Fibroblast of skin of right quadriceps (primary cell): ENCODE data around the gene USP1.

ENCODE experiments used
- DNase-seq: peaks from one replicate; pipeline ENCODE4 v3.0.0-alpha.2; 2013

Gene USP1

DNA sequence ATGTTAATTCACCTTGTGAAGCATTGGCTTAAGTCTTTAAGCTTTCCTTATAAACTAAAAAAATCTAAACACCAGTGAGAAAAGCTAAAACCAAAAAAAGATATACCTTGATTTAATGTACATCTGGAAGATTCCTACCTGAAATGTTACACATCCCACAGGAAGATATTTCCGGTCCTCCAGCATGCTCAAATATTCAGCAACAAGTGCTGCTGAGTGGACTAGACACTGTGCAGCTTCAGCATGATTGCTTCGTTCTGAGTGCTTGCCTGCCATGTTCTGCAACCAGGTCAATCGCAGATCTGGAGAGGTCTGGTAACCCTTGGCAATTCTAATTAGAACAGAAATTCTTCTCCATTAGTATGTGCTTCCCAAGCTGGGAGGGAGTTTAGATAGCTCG is 57.3 kb downstream of the USP1 start:
- no peak for DNase-seq

DNA sequence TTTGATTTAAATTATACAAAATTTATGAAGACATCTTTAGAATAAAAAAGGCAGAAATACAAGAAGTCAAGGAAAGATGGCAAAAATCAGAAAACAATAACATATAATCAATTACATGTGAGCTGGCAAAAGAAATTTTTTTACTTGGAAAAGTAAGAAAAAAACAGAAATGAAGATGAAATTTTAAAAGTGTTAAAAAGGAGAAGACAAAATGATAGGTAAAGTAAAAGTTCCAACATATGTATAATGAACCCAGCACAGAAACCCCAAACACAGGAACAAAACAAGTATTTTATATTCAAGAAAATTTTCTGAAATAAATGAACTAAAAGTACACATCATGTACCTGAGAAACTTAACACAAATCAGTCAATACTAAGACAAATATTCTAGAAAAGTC is 63.4 kb downstream of the USP1 start:
- no peak for DNase-seq
